PC-3 (cell line): ENCODE results near the gene CCL27. TPM values are rescaled to one million over a fixed set of nuclear protein-coding genes. Genes with fewer than 3 reads are reported as not detected.

Source experiments
- ATAC-seq: fragments of 200-7000 bp; cut with Tn5 transposase; 2 replicates; pipeline ENCODE4 v1.9.1; 2020; ENCODE audit warnings: mild to moderate bottlenecking, moderate library complexity
- BruUV-seq: library from RNA; stranded (reverse); fragments of 400-500 nt; replicated peaks from 2 replicates; lab custom pipeline; 2021; lab: Mats Ljungman, UMichigan
- CTCF ChIA-PET: fragments of 300-600 bp; sonication (Branson Sonifier 250); formaldehyde crosslinking; loops from one replicate; lab custom pipeline; 2022; ENCODE audit warnings: antibody characterized with exemption; lab: Charles Lee
- POLR2A ChIA-PET: fragments of 300-600 bp; sonication (Branson Sonifier 250); formaldehyde crosslinking; loops from one replicate; lab custom pipeline; 2022; ENCODE audit warnings: antibody characterized with exemption; ENCODE audit not compliant: unreplicated experiment; lab: Charles Lee
- DNase-seq: peaks from one replicate; pipeline ENCODE4 v3.0.0-alpha.2; 2015
- H2AFZ ChIP-seq: fragments of 300-600 bp; sonication (generic); 2 replicates; pipeline ENCODE4 v1.6.0; 2016; ENCODE audit warnings: antibody characterized with exemption, low read length
- H3F3A ChIP-seq: fragments of 300-600 bp; sonication (generic); one replicate; pipeline ENCODE4 v1.6.0; 2017; ENCODE audit warnings: antibody characterized with exemption, low read length, control low read depth, mild to moderate bottlenecking; ENCODE audit not compliant: unreplicated experiment
- H3K27ac ChIP-seq: fragments of 300-600 bp; sonication (generic); 2 replicates; pipeline ENCODE4 v1.5.1; 2016; ENCODE audit warnings: mild to moderate bottlenecking, low read length
- H3K27me3 ChIP-seq: fragments of 300-600 bp; sonication (generic); 2 replicates; pipeline ENCODE4 v1.6.1; 2016; ENCODE audit warnings: low read length, mixed read lengths
- H3K36me3 ChIP-seq: fragments of 300-600 bp; sonication (generic); 2 replicates; pipeline ENCODE4 v1.6.1; 2016; ENCODE audit warnings: low read depth, mixed run types, low read length, mixed read lengths
- H3K4me1 ChIP-seq: fragments of 300-600 bp; sonication (generic); 2 replicates; pipeline ENCODE4 v1.5.1; 2016; ENCODE audit warnings: low read length; ENCODE audit not compliant: insufficient read depth
- H3K4me2 ChIP-seq: fragments of 300-600 bp; sonication (generic); 2 replicates; pipeline ENCODE4 v1.6.0; 2016; ENCODE audit warnings: low read length
- H3K4me3 ChIP-seq: fragments of 300-600 bp; sonication (generic); 2 replicates; pipeline ENCODE4 v1.5.1; 2016; ENCODE audit warnings: mild to moderate bottlenecking, low read length, mixed read lengths
- H3K79me2 ChIP-seq: fragments of 300-600 bp; sonication (generic); 2 replicates; pipeline ENCODE4 v1.6.1; 2017; ENCODE audit warnings: low read length, mixed read lengths
- H3K9ac ChIP-seq: fragments of 300-600 bp; sonication (generic); 2 replicates; pipeline ENCODE4 v1.6.0; 2016; ENCODE audit warnings: mild to moderate bottlenecking, low read length
- H3K9me2 ChIP-seq: fragments of 300-600 bp; sonication (generic); replicated peaks from 2 replicates; pipeline ENCODE4 v1.6.1; 2016; ENCODE audit warnings: mixed run types, low read length, mixed read lengths
- H3K9me3 ChIP-seq: fragments of 300-600 bp; sonication (generic); 2 replicates; pipeline ENCODE4 v1.6.1; 2016; ENCODE audit warnings: low read length, mixed read lengths
- H4K20me1 ChIP-seq: fragments of 300-600 bp; sonication (generic); 2 replicates; pipeline ENCODE4 v1.6.1; 2016; ENCODE audit warnings: low read length, mixed read lengths
- EZH2 ChIP-seq: fragments of 300-600 bp; sonication (generic); IDR thresholded peaks from one replicate; pipeline ENCODE4 v1.6.1; 2017; ENCODE audit warnings: antibody characterized with exemption, mild to moderate bottlenecking, low read length; ENCODE audit not compliant: unreplicated experiment
- EZH2phosphoT487 ChIP-seq: fragments of 300-600 bp; sonication (generic); IDR thresholded peaks from 2 replicates; pipeline ENCODE4 v1.6.1; 2018; ENCODE audit warnings: mild to moderate bottlenecking, antibody characterized with exemption, low read length, borderline replicate concordance
- intact Hi-C: fragments of 100-400 bp; cut with micrococcal nuclease; formaldehyde crosslinking; loops from 2 replicates; pipeline ENCODE4 v1.9.0; 2023
- total RNA-seq: library from RNA; depleted of rRNA; stranded (reverse); fragments of >200 nt; gene quantifications from 2 replicates; pipeline ENCODE4 v1.2.3, GENCODE V29; 2014
- TF ChIP-seq, protein P1 (sequence below): fragments of 300-600 bp; sonication (generic); conservative IDR thresholded peaks from 2 replicates; pipeline ENCODE4 v1.5.1; 2017; ENCODE audit warnings: antibody characterized with exemption, low read depth, mild to moderate bottlenecking, low read length

CCL27 gene
- total RNA-seq, 1 experiment from 2014 or later: not detected

- no peak for ATAC-seq
- intact Hi-C loops: no loop called here
- Histone ChIP-seq H3K4me2 (no peak overlapping the region), H3K9me2 (no peaks in the 10 kb centered on the region), H3K9ac (no peak overlapping the region), H3K9me3 (no peaks in the 10 kb centered on the region), H2AFZ (no peak overlapping the region), H3K27me3 (peaks cover 7% of the 10 kb centered on the region), H3K4me3 (no peak overlapping the region), H3K4me1 (peaks cover 8% of the 10 kb centered on the region; the same call in 1 of the 2 replicates), H3K36me3 (no peaks in the 10 kb centered on the region), H4K20me1 (no peaks in the 10 kb centered on the region), H3K79me2 (peaks cover 6% of the 10 kb centered on the region), H3F3A (no peaks in the 10 kb centered on the region), H3K27ac (no peak overlapping the region)
- ChIA-PET CTCF (no interaction called here), POLR2A (no interaction called here)
- TF ChIP-seq, protein P1, sequence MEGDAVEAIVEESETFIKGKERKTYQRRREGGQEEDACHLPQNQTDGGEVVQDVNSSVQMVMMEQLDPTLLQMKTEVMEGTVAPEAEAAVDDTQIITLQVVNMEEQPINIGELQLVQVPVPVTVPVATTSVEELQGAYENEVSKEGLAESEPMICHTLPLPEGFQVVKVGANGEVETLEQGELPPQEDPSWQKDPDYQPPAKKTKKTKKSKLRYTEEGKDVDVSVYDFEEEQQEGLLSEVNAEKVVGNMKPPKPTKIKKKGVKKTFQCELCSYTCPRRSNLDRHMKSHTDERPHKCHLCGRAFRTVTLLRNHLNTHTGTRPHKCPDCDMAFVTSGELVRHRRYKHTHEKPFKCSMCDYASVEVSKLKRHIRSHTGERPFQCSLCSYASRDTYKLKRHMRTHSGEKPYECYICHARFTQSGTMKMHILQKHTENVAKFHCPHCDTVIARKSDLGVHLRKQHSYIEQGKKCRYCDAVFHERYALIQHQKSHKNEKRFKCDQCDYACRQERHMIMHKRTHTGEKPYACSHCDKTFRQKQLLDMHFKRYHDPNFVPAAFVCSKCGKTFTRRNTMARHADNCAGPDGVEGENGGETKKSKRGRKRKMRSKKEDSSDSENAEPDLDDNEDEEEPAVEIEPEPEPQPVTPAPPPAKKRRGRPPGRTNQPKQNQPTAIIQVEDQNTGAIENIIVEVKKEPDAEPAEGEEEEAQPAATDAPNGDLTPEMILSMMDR: no peak
- no peak for TF ChIP-seq EZH2
- no peak for TF ChIP-seq EZH2phosphoT487
- DNase-seq: no peak
- BruUV-seq: no TSS peak
Measured at GRCh38 chr9:34623374-34624235, 38.9 kb downstream of the CCL27 start.

DNA sequence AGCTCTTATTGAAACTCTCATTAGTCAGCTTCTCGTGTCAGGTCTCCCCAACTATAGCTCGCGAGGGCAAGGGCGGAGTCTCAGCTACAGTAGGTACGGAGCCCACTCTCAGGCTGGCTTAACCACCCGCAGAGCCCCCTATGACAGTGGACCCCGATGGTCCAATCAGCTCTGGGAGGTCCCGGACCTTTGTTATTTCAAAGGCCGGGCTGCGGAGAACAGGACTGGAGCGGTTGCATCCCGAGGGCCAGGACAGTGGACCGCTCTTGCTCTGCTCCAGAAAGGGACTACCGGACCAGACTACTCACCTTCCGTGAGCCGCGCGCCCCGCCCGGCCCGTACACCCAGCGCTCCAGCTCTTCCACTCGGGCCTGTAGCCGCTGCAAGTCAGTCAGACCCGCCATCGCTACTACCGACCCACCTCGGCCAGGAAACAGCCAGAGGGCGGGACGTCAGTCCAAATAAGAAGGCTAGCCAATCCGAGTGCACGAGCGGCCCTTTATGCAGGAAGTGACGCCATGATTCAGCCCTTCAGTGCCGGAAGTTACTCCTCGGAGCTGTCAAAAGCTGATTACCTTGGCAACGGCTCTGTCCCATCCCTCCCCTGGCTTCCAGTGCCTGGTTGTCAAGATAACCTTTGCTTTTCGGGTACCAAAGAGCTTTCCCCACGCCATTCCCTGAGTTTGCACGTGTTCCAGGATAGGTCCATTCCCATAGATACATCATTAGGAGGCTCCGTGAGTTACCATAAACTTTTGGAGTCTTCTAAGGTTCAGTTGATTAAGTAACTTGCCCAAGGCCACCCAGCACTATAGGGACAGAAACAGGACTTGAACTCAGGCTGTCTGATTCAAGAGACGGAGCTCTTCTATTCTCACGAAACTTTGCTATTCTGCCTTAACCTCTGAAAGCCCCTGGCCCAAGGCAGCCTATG, 42.1 kb downstream of the CCL27 start, which contains the start of gene DCTN3:
Gene DCTN3 (minus strand): TSS at position 435 of the 934 bp plus-strand sequence. CDS start 31 bp downstream, at position 404.
- Histone ChIP-seq H3K4me2 (peak within 1 kb of the TSS; percentile 99), H3K79me2 (peaks cover 6% of the 10 kb centered on the region), H3K27ac (no peak within 1 kb of the TSS), H3K9me2 (no peaks in the 10 kb centered on the region), H3K27me3 (no peaks in the 10 kb centered on the region), H3K4me1 (peaks cover 8% of the 10 kb centered on the region; the same call in 1 of the 2 replicates), H3K4me3 (peak within 1 kb of the TSS; percentile 90), H3K9ac (peak within 1 kb of the TSS; percentile 85), H4K20me1 (no peaks in the 10 kb centered on the region), H3K9me3 (no peaks in the 10 kb centered on the region), H2AFZ (peak within 1 kb of the TSS; percentile 83), H3F3A (no peaks in the 10 kb centered on the region), H3K36me3 (no peaks in the 10 kb centered on the region)
- TF ChIP-seq EZH2phosphoT487: no peak
- TF ChIP-seq, protein P1: no peak
- no peak for TF ChIP-seq EZH2
- ChIA-PET CTCF (interaction anchor here (1.1 kb wide), 1 partner anchor 16 kb away, joined by 3 read pairs; no protein-coding TSS in a partner anchor), POLR2A (interaction anchor here (0.6 kb wide), 1 partner anchor 51 kb away, joined by 3 read pairs; no protein-coding TSS in a partner anchor)
- intact Hi-C loops: loop anchor here (1.0 kb wide), 1 partner anchor 8 kb away; the partner anchor contains the start of gene RPP25L
- ATAC-seq (peak; percentile 99), DNase-seq (peak; percentile 89)
- TSS peak; percentile 71 for BruUV-seq
